ENCODE measurements around the gene QDPR. TPM values are rescaled to one million over a fixed set of nuclear protein-coding genes. Genes with fewer than 3 reads are reported as not detected.

Gene QDPR
- polyA plus RNA-seq, 1 of the 3 experiments (the other 2 are of a cell fraction), result 83.1 TPM

DNA sequence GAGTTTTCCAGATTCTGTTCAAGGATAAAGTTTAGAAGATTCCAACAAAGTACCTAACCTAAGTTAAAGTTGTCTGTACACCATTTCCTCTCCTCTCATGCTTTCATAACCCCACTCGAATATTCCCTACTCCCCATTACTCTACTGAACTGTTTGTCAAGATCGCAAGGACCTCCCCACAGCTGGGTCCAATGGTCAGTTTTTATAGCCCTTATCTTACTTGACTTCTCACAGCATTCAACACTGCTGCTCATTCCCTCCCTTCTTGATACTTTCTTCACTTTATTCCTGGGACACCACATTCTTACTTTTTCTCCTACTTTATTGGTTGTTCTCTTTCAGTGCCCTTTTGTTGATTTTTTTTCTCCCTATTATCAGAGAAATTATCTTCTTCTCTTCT, 30.9 kb downstream of the QDPR start:
- TF ChIP-seq POLR2AphosphoS5 (IDR thresholded peaks at IDR 0.05; ENCODE audit: low read depth, low read length) (no peak), RAD21 (IDR thresholded peaks at IDR 0.05; ENCODE audit: low read length) (no peak), NFIC (IDR thresholded peaks at IDR 0.05; ENCODE audit: borderline replicate concordance) (no peak), SIN3A (IDR thresholded peaks at IDR 0.05; ENCODE audit: borderline replicate concordance, low read depth, low read length) (no peak), RCOR1 (IDR thresholded peaks at IDR 0.05; ENCODE audit: low read length) (no peak), CTCF (IDR thresholded peaks at IDR 0.05) (no peak), NRF1 (IDR thresholded peaks at IDR 0.05; ENCODE audit: low read depth, low read length) (no peak), SMC3 (IDR thresholded peaks at IDR 0.05; ENCODE audit: low read depth, low read length) (no peak), TCF12 (IDR thresholded peaks at IDR 0.05) (no peak), REST (IDR thresholded peaks at IDR 0.05; ENCODE audit: low read depth, low read length) (no peak), FOSL2 (IDR thresholded peaks at IDR 0.05; ENCODE audit: borderline replicate concordance, low read depth) (no peak), JUND (IDR thresholded peaks at IDR 0.05) (no peak)
- TF ChIP-seq, protein P1, sequence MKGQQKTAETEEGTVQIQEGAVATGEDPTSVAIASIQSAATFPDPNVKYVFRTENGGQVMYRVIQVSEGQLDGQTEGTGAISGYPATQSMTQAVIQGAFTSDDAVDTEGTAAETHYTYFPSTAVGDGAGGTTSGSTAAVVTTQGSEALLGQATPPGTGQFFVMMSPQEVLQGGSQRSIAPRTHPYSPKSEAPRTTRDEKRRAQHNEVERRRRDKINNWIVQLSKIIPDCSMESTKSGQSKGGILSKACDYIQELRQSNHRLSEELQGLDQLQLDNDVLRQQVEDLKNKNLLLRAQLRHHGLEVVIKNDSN (IDR thresholded peaks at IDR 0.05; ENCODE audit: borderline replicate concordance, low read depth), result no peak
- TF ChIP-seq, protein P2, sequence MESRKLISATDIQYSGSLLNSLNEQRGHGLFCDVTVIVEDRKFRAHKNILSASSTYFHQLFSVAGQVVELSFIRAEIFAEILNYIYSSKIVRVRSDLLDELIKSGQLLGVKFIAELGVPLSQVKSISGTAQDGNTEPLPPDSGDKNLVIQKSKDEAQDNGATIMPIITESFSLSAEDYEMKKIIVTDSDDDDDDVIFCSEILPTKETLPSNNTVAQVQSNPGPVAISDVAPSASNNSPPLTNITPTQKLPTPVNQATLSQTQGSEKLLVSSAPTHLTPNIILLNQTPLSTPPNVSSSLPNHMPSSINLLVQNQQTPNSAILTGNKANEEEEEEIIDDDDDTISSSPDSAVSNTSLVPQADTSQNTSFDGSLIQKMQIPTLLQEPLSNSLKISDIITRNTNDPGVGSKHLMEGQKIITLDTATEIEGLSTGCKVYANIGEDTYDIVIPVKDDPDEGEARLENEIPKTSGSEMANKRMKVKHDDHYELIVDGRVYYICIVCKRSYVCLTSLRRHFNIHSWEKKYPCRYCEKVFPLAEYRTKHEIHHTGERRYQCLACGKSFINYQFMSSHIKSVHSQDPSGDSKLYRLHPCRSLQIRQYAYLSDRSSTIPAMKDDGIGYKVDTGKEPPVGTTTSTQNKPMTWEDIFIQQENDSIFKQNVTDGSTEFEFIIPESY (IDR thresholded peaks at IDR 0.05; ENCODE audit: borderline replicate concordance, low read depth), result no peak
- TF ChIP-seq, protein P3, sequence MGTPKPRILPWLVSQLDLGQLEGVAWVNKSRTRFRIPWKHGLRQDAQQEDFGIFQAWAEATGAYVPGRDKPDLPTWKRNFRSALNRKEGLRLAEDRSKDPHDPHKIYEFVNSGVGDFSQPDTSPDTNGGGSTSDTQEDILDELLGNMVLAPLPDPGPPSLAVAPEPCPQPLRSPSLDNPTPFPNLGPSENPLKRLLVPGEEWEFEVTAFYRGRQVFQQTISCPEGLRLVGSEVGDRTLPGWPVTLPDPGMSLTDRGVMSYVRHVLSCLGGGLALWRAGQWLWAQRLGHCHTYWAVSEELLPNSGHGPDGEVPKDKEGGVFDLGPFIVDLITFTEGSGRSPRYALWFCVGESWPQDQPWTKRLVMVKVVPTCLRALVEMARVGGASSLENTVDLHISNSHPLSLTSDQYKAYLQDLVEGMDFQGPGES (IDR thresholded peaks at IDR 0.05; ENCODE audit: low read depth, low read length), result no peak
- TF ChIP-seq, protein P4, sequence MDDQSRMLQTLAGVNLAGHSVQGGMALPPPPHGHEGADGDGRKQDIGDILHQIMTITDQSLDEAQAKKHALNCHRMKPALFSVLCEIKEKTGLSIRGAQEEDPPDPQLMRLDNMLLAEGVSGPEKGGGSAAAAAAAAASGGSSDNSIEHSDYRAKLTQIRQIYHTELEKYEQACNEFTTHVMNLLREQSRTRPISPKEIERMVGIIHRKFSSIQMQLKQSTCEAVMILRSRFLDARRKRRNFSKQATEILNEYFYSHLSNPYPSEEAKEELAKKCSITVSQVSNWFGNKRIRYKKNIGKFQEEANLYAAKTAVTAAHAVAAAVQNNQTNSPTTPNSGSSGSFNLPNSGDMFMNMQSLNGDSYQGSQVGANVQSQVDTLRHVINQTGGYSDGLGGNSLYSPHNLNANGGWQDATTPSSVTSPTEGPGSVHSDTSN (IDR thresholded peaks at IDR 0.05), result no peak
- ChIA-PET POLR2A (no interaction called here), CTCF (interaction anchor here (0.6 to 1.6 kb wide), 2 partner anchors 9 to 12 kb away, joined by 3 to 6 read pairs; no protein-coding TSS in a partner anchor)
- Histone ChIP-seq H3K4me3 (ENCODE audit: low read depth in 2 of 2, low read length in 1 of 2) (no peak overlapping the region), H3K27ac (ENCODE audit: low read depth in 2 of 2, low read length in 1 of 2) (no peak overlapping the region), H3K9ac (no peak overlapping the region), H3K4me1 (ENCODE audit: control insufficient read depth in 1 of 2, insufficient read depth in 2 of 2, low read depth in 1 of 2, low read length in 1 of 2) (peaks cover 0 to 13% of the 10 kb centered on the region in 2 experiments; a peak in 1 of 4 replicates), H3K36me3 (replicated peaks in 1 of 2; ENCODE audit: control insufficient read depth in 1 of 2, insufficient read depth in 2 of 2, low read length in 1 of 2) (no peaks in the 10 kb centered on the region), H3K9me3 (no peaks in the 10 kb centered on the region), H3K4me2 (no peak overlapping the region), H3K9me2 (no peaks in the 10 kb centered on the region), H4K20me1 (ENCODE audit: insufficient read depth) (no peaks in the 10 kb centered on the region), H3F3A (replicated peaks; ENCODE audit: insufficient read depth) (no peaks in the 10 kb centered on the region), H3K27me3 (ENCODE audit: insufficient read depth) (no peaks in the 10 kb centered on the region), H2AFZ (ENCODE audit: low read depth) (no peak overlapping the region), H3K79me2 (ENCODE audit: insufficient read depth) (no peaks in the 10 kb centered on the region)
- 73% methylated on average over 2 of the region's 2 CpGs for WGBS (ENCODE audit: low lambda C conversion rate)
- no peak for DNase-seq
